Neuron (in vitro differentiated cells): Measurements from ENCODE around the gene GRAMD2A.

Experiments
- H2AFZ ChIP-seq: one replicate; pipeline ENCODE4 v1.6.1; 2013; ENCODE audit warnings: low read depth, mild to moderate bottlenecking, inconsistent platforms, low read length, moderate library complexity
- H3K27me3 ChIP-seq: one replicate; pipeline ENCODE4 v1.6.1; 2013; ENCODE audit warnings: low read length; ENCODE audit not compliant: insufficient read depth
- H3K36me3 ChIP-seq: one replicate; pipeline ENCODE4 v1.6.1; 2013; ENCODE audit warnings: low read length; ENCODE audit not compliant: insufficient read depth
- H3K4me1 ChIP-seq: one replicate; pipeline ENCODE4 v1.6.1; 2013; ENCODE audit warnings: low read length; ENCODE audit not compliant: insufficient read depth
- H3K4me3 ChIP-seq: 2 replicates; pipeline ENCODE4 v1.5.1; 2013; ENCODE audit warnings: mild to moderate bottlenecking, low read length, moderate library complexity
- H3K9me3 ChIP-seq: one replicate; pipeline ENCODE4 v1.6.1; 2013; ENCODE audit warnings: low read length

GRAMD2A gene

GRCh38 chr15:72205273-72205672, 7.7 kb upstream of the GRAMD2A start:
- H3K9me3 ChIP-seq = no peaks in the 10 kb centered on the region
- no peaks in the 10 kb centered on the region for H3K27me3 ChIP-seq
- H3K36me3 ChIP-seq = peaks cover 95% of the 10 kb centered on the region
- no peak overlapping the region for H2AFZ ChIP-seq
- no peaks in the 10 kb centered on the region for H3K4me1 ChIP-seq
- no peak overlapping the region for H3K4me3 ChIP-seq

- no peaks in the 10 kb centered on the region for H3K27me3 ChIP-seq
- H2AFZ ChIP-seq = no peak overlapping the region
- peaks cover 95% of the 10 kb centered on the region for H3K36me3 ChIP-seq
- H3K9me3 ChIP-seq = no peaks in the 10 kb centered on the region
- H3K4me1 ChIP-seq = no peaks in the 10 kb centered on the region
- no peak overlapping the region for H3K4me3 ChIP-seq
Measured at GRCh38 chr15:72203507-72203837, 5.9 kb upstream of the GRAMD2A start.

- Histone ChIP-seq H3K36me3 (peaks cover 93% of the 10 kb centered on the region), H2AFZ (no peak overlapping the region), H3K9me3 (no peaks in the 10 kb centered on the region), H3K4me3 (no peak overlapping the region), H3K27me3 (no peaks in the 10 kb centered on the region), H3K4me1 (no peaks in the 10 kb centered on the region)
Measured at GRCh38 chr15:72202801-72203506, 5.4 kb upstream of the GRAMD2A start.

GRCh38 chr15:72202302-72202701, 4.7 kb upstream of the GRAMD2A start:
- Histone ChIP-seq H3K4me3 (no peak overlapping the region), H3K36me3 (peaks cover 86% of the 10 kb centered on the region), H3K4me1 (no peaks in the 10 kb centered on the region), H3K9me3 (no peaks in the 10 kb centered on the region), H3K27me3 (no peaks in the 10 kb centered on the region), H2AFZ (no peak overlapping the region)

GRCh38 chr15:72201391-72201921, 3.9 kb upstream of the GRAMD2A start:
- H3K4me1 ChIP-seq = no peaks in the 10 kb centered on the region
- no peak overlapping the region for H2AFZ ChIP-seq
- peaks cover 2% of the 10 kb centered on the region for H3K27me3 ChIP-seq
- H3K4me3 ChIP-seq = no peak overlapping the region
- peaks cover 78% of the 10 kb centered on the region for H3K36me3 ChIP-seq
- no peaks in the 10 kb centered on the region for H3K9me3 ChIP-seq

GRCh38 chr15:72200395-72201237, 3.0 kb upstream of the GRAMD2A start:
- H3K4me1 ChIP-seq = no peaks in the 10 kb centered on the region
- H3K4me3 ChIP-seq = no peak overlapping the region
- H2AFZ ChIP-seq = no peak overlapping the region
- H3K27me3 ChIP-seq = peaks cover 2% of the 10 kb centered on the region
- H3K9me3 ChIP-seq = no peaks in the 10 kb centered on the region
- peaks cover 70% of the 10 kb centered on the region for H3K36me3 ChIP-seq

GRCh38 chr15:72199721-72200212, 2.2 kb upstream of the GRAMD2A start:
- Histone ChIP-seq H3K9me3 (no peaks in the 10 kb centered on the region), H2AFZ (no peak overlapping the region), H3K36me3 (peaks cover 63% of the 10 kb centered on the region), H3K4me3 (no peak overlapping the region), H3K27me3 (peaks cover 2% of the 10 kb centered on the region), H3K4me1 (no peaks in the 10 kb centered on the region)

- Histone ChIP-seq H3K27me3 (peaks cover 2% of the 10 kb centered on the region), H3K4me3 (no peak overlapping the region), H3K4me1 (no peaks in the 10 kb centered on the region), H3K9me3 (no peaks in the 10 kb centered on the region), H2AFZ (no peak overlapping the region), H3K36me3 (peaks cover 56% of the 10 kb centered on the region)
Measured at GRCh38 chr15:72199205-72199515, 1.6 kb upstream of the GRAMD2A start.

GRCh38 chr15:72198356-72199204, 993 bp upstream of the GRAMD2A start:
- Histone ChIP-seq H3K4me1 (no peaks in the 10 kb centered on the region), H3K36me3 (peaks cover 51% of the 10 kb centered on the region), H3K4me3 (no peak overlapping the region), H3K27me3 (peaks cover 2% of the 10 kb centered on the region), H2AFZ (no peak overlapping the region), H3K9me3 (no peaks in the 10 kb centered on the region)

GRCh38 chr15:72197041-72197459, 537 bp downstream of the GRAMD2A start:
- Histone ChIP-seq H3K9me3 (no peaks in the 10 kb centered on the region), H3K4me1 (no peaks in the 10 kb centered on the region), H3K4me3 (no peak overlapping the region), H3K27me3 (peaks cover 2% of the 10 kb centered on the region), H3K36me3 (peaks cover 35% of the 10 kb centered on the region), H2AFZ (no peak overlapping the region)

- no peak overlapping the region for H2AFZ ChIP-seq
- no peak overlapping the region for H3K4me3 ChIP-seq
- no peaks in the 10 kb centered on the region for H3K9me3 ChIP-seq
- H3K27me3 ChIP-seq = peaks cover 2% of the 10 kb centered on the region
- no peaks in the 10 kb centered on the region for H3K4me1 ChIP-seq
- peaks cover 31% of the 10 kb centered on the region for H3K36me3 ChIP-seq
Measured at GRCh38 chr15:72196409-72197040, 1.1 kb downstream of the GRAMD2A start.

- H3K4me1 ChIP-seq = no peaks in the 10 kb centered on the region
- no peak overlapping the region for H3K4me3 ChIP-seq
- no peak overlapping the region for H2AFZ ChIP-seq
- H3K27me3 ChIP-seq = peaks cover 2% of the 10 kb centered on the region
- no peaks in the 10 kb centered on the region for H3K9me3 ChIP-seq
- peaks cover 17% of the 10 kb centered on the region for H3K36me3 ChIP-seq
Measured at GRCh38 chr15:72195101-72195511, 2.5 kb downstream of the GRAMD2A start.
